HG03558 (cell line): ENCODE results near the gene NDFIP1.
"Not testable (repeated sequence)": the region's sequence is repeated elsewhere in the genome, so short reads cannot be mapped to it uniquely, and the experiment has no call there.

ENCODE experiments used
- ATAC-seq: cut with Tn5 transposase; IDR thresholded peaks from one replicate; pipeline ENCODE4 v1.9.1; 2021; ENCODE audit warnings: moderate number of reproducible peaks; ENCODE audit not compliant: unreplicated experiment; ENCODE audit errors: extremely low read depth

The NDFIP1 gene

GRCh38 chr5:142150431-142150830, 41.9 kb downstream of the NDFIP1 start:
- ATAC-seq, result no peak

- ATAC-seq, result no peak
Observed at GRCh38 chr5:142151436-142152383, 43.1 kb downstream of the NDFIP1 start.

DNA sequence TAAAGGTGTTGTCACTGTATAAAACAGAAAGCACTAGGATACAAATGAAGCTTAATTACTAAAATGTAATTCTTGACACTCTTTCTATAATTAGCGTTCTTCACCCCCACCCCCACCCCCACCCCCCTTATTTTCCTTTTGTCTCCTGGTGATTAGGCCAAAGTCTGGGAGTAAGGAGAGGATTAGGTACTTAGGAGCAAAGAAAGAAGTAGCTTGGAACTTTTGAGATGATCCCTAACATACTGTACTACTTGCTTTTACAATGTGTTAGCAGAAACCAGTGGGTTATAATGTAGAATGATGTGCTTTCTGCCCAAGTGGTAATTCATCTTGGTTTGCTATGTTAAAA, 43.8 kb downstream of the NDFIP1 start:
- ATAC-seq, result no peak

DNA sequence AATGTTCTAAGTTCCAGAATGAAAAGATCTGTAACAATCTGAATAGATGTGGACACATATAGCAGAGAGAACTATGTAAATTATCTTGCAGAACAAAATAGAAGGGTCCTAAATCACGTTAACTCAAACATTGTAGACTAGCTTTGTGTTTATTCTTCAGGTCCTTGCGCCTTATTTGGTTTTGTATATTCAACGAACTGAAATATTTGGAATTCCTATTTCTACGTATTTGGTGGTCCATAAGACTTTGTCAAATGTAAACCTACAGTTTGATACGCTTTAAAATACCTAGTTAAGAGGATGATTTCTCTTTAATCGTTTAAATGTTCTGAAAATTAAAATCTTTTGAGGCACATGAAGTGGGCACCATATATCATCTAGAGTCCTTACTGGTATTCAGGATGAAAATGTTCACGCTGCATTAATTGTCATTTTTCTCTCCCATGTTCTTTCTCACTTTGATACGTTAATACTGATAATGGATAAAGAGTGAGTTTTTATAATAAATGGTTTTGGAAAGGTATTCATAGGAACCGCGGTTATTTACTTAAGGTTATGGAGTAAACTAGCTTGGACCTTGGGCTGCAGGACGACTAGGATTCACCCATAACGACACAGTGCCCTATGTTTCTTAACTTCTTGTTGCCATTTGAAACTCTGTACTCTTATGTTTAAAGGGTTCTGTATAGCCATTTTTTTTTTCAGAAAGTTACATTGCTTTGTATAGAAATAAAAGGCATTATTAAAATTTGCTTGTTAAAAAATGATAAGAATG, 45.3 kb downstream of the NDFIP1 start:
- no peak for ATAC-seq

DNA sequence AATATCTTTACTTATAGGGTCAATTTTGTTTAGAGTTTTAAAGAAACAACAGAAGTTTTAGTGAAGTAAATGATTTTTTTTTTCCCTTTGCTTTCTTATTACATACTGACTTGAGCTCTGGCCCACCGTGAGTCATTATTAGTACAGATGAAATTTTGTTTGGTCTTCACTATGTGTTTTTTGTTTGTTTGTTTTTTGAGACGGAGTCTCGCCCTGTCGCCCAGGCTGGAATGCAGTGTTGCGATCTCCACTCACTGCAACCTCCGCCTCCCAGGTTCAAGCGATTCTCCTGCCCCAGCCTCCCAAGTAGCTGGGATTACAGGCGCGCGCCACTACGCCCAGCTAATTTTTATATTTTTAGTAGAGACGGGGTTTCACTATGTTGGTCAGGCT, 45.9 kb downstream of the NDFIP1 start:
- ATAC-seq, result not testable (repeated sequence)

GRCh38 chr5:142156839-142157463, 48.4 kb downstream of the NDFIP1 start:
- no peak for ATAC-seq

DNA sequence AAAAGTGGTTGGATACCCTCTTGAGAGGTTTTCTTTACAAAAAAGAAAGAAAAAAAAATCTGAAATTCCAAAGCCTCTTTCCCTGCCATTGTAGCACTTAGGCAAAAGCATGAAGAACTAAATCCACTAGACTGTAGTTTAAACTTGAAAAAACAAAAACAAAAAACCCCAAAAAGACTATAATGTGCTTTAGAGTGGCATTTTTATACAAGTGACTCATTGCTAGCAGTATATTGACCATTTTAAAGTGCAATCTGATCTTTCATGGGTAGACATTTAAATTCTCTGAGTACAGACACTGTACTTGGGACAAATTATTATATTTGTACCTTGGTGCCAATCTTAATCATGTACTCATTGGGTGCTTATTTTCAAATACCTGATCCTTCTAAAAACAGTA, 50.8 kb downstream of the NDFIP1 start:
- no peak for ATAC-seq

GRCh38 chr5:142164315-142164714, 55.7 kb downstream of the NDFIP1 start:
- ATAC-seq, result no peak

DNA sequence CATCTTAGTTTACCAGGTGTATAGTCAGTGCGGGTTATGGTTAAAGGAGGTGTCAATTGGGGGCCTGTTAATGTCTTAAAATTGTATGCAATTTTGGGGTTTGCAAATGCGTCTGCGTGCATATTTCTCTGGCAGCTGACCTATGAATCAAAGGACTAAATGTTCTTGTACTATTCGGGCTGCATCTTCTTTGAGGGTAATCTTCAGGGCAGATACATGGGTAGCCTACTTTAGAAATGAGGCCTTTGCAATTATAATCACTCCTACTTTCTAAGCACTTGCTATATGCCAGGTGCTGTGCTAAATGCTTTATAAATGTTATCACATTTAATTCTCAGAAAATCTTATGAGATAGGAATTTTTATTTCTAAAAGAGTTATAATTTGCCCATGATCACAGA, 58.2 kb downstream of the NDFIP1 start:
- no peak for ATAC-seq

GRCh38 chr5:142167458-142167857, 58.9 kb downstream of the NDFIP1 start:
- ATAC-seq, result no peak

- no peak for ATAC-seq
Observed at GRCh38 chr5:142168365-142168764, 59.8 kb downstream of the NDFIP1 start.

DNA sequence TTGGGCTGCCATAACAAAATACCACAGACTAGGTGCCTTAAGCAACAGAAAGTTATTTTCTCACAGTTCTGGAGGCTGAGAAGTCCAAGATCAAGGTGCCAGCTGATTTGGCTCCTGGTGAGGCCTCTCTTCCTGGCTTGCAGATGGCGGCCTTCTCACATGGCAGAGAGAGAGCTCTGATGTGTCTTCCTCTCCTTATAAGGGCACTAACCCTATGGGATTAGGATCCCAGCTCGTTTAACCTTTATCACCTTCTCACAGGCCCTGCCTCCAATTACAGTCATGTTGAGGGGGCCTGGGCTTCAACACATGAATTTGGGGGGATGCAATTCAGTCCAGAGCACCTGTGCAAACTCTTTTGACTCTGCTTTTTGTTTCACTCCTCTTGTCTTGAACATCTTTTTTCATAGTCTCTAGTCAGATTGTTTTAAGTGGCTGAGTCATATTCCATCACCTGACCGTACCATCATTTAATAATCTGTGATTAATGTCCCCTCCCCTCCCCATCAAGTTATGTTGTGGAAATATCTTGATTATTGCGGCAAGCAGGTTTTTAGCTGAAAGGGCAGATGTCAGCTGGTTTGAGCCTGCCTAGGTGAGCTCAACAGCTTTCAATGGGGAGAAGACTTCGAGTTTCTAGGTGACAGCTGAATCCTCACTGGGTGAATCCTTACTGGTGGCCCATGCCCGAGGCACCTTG, 61.8 kb downstream of the NDFIP1 start:
- ATAC-seq, result no peak

DNA sequence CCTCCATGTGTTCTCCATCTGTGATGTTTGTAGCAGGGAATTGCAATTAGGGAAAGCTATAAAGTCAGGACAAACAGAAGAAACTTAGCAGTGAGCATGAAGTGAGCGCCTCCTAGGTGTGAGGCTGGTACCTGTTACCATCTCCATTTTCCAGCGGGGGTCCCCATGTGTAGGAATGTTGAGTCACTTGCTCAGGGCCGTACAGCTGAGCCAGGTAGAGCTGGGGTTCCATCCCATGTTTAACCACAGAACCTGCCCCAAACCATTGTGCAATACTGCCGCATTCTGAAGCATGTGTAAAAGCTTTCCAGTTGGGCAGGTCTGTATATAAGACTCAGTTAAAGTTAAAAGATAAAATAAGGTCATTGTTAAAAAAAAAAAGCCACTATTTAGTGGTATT, 62.7 kb downstream of the NDFIP1 start:
- ATAC-seq, result no peak

- no peak for ATAC-seq
Observed at GRCh38 chr5:142175039-142175438, 66.5 kb downstream of the NDFIP1 start.

GRCh38 chr5:142175461-142176142, 67.0 kb downstream of the NDFIP1 start:
- no peak for ATAC-seq

- ATAC-seq, result no peak
Observed at GRCh38 chr5:142176255-142176654, 67.7 kb downstream of the NDFIP1 start.

GRCh38 chr5:142178651-142179050, 70.1 kb downstream of the NDFIP1 start:
- ATAC-seq, result no peak

DNA sequence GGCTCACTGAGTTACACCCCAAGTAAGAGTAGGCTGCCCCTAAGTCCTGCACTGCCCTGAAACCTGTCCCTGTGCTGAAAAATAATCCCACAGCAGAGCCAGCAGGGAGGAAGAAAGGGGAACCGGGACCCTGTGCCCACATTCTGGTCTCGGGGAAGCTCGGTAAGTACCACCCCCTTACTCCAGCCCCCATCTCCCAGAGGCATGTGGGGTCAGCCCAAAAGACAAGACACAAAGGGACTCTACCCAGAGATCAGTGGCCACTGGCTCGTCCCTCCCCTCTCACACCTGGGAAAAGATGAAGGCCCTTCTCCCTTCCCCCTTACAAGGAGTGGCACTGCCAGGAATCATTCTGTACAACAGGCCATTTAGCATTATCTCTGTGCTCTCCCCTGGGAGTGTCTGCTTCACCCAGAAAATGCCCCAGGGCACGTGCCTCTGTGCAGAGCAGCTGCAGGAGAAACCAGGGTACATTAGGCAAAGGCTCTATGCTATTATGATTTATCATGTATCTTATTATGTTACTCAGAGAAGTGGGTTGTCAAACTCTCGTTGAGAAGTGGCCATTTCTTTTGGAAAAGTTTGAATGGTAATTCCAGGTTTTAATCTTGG, 71.3 kb downstream of the NDFIP1 start:
- no peak for ATAC-seq

DNA sequence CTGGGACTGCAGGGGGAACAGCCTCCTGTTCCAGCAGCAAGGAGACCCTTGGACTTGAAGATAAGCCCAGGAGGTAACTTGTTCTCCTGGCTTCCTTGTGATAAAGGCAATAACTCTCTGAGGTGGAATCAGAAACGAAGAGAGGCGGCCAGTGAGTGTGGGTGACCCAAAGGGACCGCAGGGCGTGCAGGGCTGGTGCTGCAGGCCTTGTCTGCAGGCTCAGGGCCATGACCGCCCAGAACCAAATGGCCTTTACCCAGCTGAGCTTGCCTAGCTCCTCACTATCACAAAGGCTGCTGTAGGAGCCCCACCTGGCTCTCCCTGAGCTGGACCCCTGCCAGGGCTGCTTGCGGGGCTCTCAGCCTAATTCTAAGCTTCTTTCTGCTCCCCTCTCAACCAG, 72.5 kb downstream of the NDFIP1 start:
- no peak for ATAC-seq
